Astrocyte of the spinal cord (primary cell): ENCODE results near the gene SPAG6.

ENCODE experiments used
- DNase-seq: peaks from one replicate; pipeline ENCODE4 v3.0.0; 2011; ENCODE audit warnings: low read depth, low spot score
- H3K4me3 ChIP-seq: 2 replicates; pipeline ENCODE4 v1.5.1; 2011; ENCODE audit warnings: low read depth, mild to moderate bottlenecking, low read length, moderate library complexity
- CTCF ChIP-seq: IDR thresholded peaks from 2 replicates; pipeline ENCODE4 v1.5.1; 2012; ENCODE audit warnings: low read depth, mild to moderate bottlenecking, low read length, inconsistent platforms
- in situ Hi-C: cut with HindIII; loops from 2 replicates; pipeline ENCODE4 v1.10.0; 2017; ENCODE audit warnings: low sequenced_read_pairs

Gene SPAG6

GRCh38 chr10:22427890-22428571 is 82.7 kb downstream of the SPAG6 start:
- H3K4me3 ChIP-seq: no peak overlapping the region
- no peak for TF ChIP-seq CTCF
- peak; percentile 88 for DNase-seq
- in situ Hi-C loops: no loop called here

GRCh38 chr10:22429146-22429545 is 83.8 kb downstream of the SPAG6 start:
- TF ChIP-seq CTCF: no peak
- in situ Hi-C loops: no loop called here
- H3K4me3 ChIP-seq: no peak overlapping the region
- no peak for DNase-seq

- no peak for TF ChIP-seq CTCF
- DNase-seq: no peak
- no peak overlapping the region for H3K4me3 ChIP-seq
- in situ Hi-C loops: no loop called here
Measured at GRCh38 chr10:22429981-22430421, 84.7 kb downstream of the SPAG6 start.

GRCh38 chr10:22433875-22434274 is 88.6 kb downstream of the SPAG6 start:
- DNase-seq: peak; percentile 89
- in situ Hi-C loops: no loop called here
- no peak for TF ChIP-seq CTCF
- H3K4me3 ChIP-seq: no peak overlapping the region

GRCh38 chr10:22434521-22434920 is 89.2 kb downstream of the SPAG6 start:
- TF ChIP-seq CTCF: no peak
- H3K4me3 ChIP-seq: no peak overlapping the region
- in situ Hi-C loops: no loop called here
- no peak for DNase-seq

GRCh38 chr10:22435650-22436049 is 90.4 kb downstream of the SPAG6 start:
- no peak for DNase-seq
- no peak for TF ChIP-seq CTCF
- in situ Hi-C loops: no loop called here
- H3K4me3 ChIP-seq: no peak overlapping the region
